GM19043 (cell line): ENCODE data around the gene TBR1.

Experiments
- ATAC-seq: cut with Tn5 transposase; IDR thresholded peaks from one replicate; pipeline ENCODE4 v1.9.1; 2021; ENCODE audit warnings: low read depth; ENCODE audit not compliant: unreplicated experiment

The TBR1 gene

GRCh38 chr2:161414042-161415033, 1.8 kb upstream of the TBR1 start:
- ATAC-seq, result peak; percentile 30

DNA sequence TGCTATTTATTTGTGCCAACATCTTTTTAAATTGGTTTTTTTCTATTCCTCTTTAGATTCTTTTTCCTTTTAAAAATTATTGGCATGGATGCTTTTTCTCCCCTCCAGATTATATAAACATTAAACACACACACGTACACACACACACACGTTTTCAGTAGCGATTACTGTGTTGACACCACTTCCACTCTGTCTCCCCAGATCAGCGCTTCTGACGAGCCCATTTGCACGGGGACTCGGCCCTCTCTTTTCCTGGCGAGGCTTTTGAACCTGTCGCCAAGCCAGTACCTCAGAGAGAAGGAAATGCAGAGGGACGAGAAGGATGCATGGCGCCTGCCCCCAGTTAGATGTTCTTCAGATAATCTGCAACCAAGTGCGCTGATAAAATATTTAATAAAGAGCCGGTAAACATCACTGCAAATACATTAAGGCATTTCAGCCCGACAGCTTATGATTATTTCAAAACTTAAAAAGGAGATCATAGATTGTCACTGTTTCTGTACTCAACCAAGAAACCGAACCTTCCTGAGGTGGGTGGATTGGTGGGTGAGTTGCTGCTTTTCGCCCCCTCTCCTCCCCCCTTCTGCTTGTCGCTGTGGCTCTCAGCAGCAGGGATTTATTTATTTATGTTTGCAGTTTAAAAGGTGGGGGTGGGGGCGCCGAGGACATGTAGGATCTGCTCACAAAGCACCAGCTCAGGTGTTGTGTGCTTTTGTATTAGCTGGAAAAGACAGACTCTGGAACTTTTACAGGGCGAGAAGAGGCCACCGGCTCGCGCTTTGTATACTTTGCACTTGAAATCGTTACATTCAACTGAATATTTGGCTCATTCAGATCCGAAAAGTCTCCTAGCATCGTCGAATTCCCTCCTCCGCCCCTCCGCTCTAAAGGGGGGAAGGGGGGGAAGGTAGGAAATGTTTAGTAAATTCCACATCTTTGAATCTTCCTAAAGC, 787 bp upstream of the TBR1 start:
- peak; percentile 35 for ATAC-seq

DNA sequence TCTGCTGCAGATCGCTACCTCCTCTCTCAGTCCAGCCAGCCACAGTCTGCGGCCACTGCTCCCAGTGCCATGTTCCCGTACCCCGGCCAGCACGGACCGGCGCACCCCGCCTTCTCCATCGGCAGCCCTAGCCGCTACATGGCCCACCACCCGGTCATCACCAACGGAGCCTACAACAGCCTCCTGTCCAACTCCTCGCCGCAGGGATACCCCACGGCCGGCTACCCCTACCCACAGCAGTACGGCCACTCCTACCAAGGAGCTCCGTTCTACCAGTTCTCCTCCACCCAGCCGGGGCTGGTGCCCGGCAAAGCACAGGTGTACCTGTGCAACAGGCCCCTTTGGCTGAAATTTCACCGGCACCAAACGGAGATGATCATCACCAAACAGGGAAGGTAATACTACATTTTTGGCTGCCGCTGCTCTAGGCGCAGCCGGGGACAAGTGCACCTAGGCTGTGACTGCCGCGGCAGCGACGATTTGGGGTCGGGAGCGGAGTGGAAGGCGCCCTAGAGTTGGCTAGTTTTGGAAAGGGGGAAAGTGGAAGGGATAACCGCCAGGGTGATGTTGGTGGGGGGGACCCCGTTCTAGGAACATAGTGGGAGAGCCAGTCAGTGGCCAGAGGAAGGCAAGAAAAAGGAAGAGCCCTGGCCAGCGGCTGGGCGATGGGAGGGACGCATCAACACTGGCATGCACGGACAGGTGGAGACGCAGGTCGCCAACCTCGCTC, 776 bp downstream of the TBR1 start:
- no peak for ATAC-seq

GRCh38 chr2:161417438-161418274, 1.6 kb downstream of the TBR1 start:
- ATAC-seq, result no peak

DNA sequence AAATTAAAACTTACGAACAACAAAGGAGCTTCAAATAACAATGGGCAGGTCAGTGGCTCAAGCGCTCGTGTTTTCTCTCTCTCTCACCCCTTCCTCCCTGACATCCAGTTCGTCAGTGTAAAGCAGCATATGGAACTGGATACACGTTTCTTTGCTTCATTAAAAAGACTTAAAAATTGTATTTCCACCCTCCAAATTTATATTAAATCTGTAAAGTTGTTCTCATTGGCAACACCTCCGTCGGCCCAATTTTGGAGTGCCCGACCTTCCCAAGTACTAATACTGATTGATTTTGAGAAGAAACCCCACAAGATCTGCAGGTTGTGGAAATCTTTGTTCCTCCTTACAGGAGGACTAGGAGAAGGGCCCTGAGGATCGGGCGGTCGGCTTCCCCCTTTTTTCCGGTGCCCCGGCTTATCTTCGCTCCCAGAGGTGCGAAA, 2.2 kb downstream of the TBR1 start:
- no peak for ATAC-seq

DNA sequence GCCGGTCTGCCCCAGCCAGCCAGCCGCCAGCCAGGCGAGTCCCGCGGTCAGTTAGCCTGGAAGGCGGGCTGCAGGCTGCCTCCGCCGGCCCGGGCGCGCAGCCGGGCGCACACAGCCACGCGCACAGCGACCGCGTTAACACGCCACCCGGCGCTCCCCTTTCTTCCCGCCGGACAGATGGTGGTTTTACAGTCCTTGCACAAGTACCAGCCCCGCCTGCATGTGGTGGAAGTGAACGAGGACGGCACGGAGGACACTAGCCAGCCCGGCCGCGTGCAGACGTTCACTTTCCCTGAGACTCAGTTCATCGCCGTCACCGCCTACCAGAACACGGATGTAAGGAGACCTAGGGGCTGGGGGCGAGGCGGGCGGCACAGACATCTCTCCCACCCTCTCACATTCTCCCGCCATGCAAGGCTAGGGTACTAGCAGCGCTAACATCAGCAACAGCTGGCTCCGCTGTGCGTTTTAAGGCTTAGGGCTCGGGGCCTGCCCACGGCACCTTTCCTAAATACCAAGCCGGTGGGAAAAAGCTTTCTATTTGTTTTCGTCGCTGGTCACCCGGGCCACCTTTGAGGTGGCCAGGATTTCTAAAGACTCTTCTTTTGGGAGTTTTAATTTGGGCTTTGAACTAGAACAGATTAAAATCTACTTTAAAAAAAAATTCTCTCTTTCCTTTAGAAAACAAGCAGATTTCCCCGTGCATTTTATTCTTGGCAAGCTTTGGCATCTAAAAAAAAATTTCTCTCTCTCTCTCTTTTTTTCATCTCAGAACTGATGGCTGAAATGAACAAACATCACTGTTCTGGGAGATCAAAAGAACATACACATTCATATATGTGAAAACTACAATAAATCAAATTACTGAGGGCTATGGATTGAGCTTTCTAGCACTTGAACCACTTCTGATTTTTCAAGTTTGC, 2.9 kb downstream of the TBR1 start:
- ATAC-seq, result no peak

DNA sequence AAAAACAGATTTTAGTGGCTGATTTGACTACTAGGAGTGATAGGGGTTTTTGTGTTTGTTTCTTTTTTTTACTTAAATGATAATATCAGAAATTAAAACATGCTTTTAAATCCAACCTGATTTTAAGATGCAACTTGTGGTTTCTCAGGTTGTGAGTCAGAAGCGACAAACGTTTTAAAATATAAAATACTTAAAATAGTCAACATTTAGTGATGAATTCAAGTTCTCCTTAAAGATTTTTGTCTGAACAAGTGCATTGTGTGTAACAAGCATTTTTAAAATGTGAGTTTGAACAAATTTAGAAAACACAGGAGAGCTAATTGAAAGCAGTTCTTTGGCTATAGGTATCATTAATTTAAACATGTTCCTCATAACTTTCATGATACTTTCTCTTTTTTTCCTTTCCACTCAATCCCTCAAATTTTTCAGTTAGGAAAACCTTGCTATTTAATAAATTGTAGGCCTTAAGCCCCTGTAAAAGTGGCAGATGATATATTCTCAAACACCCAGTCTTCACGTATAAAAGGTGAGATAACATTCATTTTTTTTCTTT, 3.6 kb downstream of the TBR1 start:
- ATAC-seq, result no peak

DNA sequence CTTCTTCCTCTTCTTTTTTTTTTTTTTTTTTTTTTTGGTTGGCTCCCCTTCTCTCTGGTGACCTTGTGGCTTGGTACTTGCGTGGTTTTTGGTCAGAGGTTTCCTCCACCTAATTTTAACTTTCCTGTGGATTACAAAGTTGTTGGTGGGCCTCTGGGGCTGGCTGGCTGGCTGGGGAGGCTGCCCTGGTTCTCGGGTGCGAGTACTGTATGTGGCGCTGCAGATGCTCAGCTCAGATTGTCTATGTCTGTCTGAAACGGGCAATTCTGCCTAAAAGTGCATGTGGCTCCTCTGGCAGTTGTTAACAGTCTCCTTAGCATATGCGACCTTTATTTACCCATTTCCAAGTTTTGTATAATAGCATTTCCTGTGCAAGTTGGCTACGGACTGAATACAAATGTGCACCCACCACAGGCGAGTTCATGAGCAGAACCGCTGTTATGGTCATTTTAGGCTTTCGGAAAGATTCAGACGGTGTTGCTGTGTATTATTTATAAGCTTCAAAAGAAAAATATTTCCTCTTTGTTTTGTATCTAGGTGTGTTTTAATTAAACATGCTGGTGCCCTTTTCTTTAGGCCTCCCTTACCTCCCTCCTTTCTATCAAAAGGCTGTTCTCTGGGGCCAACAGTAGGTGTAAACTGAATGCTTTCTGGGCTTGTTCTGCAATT, 4.4 kb downstream of the TBR1 start:
- ATAC-seq, result no peak

DNA sequence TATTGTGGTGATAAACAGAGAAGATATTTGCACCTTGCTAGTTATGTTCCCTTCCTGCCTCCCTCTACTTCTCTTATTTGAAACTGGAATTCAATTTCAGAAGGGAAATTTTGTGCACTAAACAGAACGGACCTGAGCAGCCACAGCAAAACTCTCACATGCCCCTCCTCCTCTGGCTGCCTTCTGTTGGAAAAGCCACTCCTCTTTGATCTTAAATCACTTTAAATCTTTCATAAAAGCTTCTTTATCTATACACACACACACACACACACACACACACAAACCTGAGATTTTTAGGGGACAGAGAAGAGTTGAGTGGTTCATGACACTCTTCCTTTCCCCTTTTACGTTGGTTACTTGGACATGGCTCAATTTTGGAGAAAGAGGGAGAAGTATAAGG, 5.6 kb downstream of the TBR1 start:
- ATAC-seq, result no peak

- no peak for ATAC-seq
These were observed 6.8 kb downstream of the TBR1 start for GRCh38 chr2:161422816-161423403.

- ATAC-seq, result no peak
These were observed 7.6 kb downstream of the TBR1 start for GRCh38 chr2:161423421-161424393.

- ATAC-seq, result no peak
These were observed 8.3 kb downstream of the TBR1 start for GRCh38 chr2:161424394-161424769.

- ATAC-seq, result no peak
These were observed 9.0 kb downstream of the TBR1 start for GRCh38 chr2:161424891-161425727.

GRCh38 chr2:161425728-161426454, 9.8 kb downstream of the TBR1 start:
- ATAC-seq, result no peak

DNA sequence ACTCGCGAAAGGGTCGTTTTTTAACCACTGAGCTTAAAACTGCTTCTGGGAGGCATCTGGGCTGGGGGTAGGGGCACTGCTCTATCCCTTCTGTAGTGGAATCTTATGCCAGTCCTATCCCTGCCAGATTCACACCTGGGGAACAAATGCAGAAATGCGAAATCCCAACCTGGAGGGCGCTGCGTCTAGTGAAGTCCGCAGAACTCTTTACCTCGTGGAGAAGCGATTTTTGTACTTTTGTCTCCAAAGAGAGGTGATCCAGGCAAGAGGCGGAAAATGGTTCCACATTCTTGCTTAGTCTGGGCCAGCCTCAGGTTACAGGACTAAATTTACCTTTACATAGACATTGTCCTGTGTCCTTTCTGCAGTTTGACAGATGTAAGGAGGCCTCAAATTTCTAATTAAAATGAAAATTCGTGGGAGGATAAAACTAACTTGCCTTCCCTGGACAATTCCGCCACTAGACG, 10.4 kb downstream of the TBR1 start:
- ATAC-seq, result no peak
